ENCODE measurements around the gene CDK10.
A peak's percentile ranks its signal among the peaks of the same experiment; 100 is the strongest.

The CDK10 gene

DNA sequence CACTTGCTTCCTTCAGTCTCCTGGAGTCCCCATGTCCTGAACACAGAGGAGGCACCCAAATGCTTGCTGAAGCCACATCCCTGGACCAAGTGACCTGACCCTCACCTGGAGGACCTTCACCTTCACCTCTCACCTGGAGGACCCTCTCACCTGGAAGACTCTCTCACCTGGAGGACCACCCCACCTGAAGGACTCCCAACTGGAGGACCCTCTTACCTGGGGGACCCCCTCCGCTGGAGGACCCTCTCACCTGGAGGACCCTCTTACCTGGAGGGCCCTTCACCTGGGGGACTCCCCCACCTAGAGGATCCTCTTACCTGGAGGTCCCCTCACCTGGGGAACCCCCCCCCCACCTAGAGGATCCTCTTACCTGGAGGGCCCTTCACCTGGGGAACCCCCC is 573 bp upstream of the CDK10 start:
- Histone ChIP-seq H3F3A (ENCODE audit: insufficient read depth, low read length) (no peaks in the 10 kb centered on the region), H3K4me3 (ENCODE audit: low read length) (no peak overlapping the region)
- TF ChIP-seq, protein P1, sequence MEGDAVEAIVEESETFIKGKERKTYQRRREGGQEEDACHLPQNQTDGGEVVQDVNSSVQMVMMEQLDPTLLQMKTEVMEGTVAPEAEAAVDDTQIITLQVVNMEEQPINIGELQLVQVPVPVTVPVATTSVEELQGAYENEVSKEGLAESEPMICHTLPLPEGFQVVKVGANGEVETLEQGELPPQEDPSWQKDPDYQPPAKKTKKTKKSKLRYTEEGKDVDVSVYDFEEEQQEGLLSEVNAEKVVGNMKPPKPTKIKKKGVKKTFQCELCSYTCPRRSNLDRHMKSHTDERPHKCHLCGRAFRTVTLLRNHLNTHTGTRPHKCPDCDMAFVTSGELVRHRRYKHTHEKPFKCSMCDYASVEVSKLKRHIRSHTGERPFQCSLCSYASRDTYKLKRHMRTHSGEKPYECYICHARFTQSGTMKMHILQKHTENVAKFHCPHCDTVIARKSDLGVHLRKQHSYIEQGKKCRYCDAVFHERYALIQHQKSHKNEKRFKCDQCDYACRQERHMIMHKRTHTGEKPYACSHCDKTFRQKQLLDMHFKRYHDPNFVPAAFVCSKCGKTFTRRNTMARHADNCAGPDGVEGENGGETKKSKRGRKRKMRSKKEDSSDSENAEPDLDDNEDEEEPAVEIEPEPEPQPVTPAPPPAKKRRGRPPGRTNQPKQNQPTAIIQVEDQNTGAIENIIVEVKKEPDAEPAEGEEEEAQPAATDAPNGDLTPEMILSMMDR (IDR thresholded peaks at IDR 0.05; ENCODE audit: low read length) = no peak
- TF ChIP-seq EZH2phosphoT487 (IDR thresholded peaks at IDR 0.05; ENCODE audit: low read length) = no peak
- TF ChIP-seq EZH2 (optimal IDR thresholded peaks at IDR 0.05; ENCODE audit: low read depth, low read length) = no peak

DNA sequence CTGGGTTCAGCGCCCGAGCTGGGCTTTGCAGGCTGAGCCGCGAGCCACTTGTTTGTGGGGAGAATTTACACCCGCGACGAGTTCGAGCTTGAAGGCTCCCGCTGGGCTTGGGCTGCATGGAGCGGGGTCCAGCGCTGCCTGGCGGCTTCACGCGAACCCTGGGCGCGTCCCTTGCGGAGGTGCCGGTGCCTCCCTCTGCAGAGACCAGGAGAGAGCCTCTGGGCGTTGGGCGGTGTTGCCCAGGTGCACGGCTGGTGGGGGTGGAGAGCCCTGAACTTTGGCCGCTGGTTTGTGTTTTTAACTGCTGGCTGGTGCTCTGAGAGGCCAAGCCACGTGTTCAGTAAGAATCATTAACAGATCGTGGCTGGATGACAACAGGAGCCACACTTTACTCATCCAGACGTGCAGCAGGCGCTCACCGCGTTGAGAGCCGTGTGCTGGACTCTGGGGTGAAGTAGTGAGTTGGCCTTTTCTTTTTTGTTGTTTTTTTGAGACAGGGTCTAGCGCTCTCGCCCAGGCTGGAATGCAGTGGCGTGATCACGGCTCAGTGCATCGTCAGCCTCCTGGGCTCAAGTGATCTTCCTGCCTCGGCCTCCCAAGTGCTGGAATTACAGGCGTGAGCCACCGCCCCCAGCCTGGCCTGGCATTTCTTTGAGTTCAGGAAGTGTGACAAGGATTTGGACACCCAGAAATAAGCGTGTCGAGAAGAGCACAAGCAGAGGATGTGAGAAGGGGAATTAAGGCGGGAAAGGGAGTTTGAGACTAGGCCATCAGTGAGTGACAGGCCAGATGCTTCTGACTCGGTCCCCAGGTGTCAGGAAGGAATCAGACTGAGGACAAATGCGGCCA is 827 bp downstream of the CDK10 start:
- TF ChIP-seq EZH2phosphoT487 (IDR thresholded peaks at IDR 0.05; ENCODE audit: low read length) = no peak
- no peak for TF ChIP-seq EZH2 (optimal IDR thresholded peaks at IDR 0.05; ENCODE audit: low read depth, low read length)
- TF ChIP-seq, protein P1 (IDR thresholded peaks at IDR 0.05; ENCODE audit: low read length) = no peak
- Histone ChIP-seq H4K20me1 (ENCODE audit: insufficient read depth, low read length) (no peaks in the 10 kb centered on the region), H3K27ac (ENCODE audit: low read length) (peak overlapping the region; percentile 72), H3K9ac (ENCODE audit: low read length) (peak overlapping the region; percentile 83), H3K9me2 (replicated peaks; ENCODE audit: insufficient read depth, low read length) (no peaks in the 10 kb centered on the region), H3K79me2 (ENCODE audit: low read length) (peaks cover 4% of the 10 kb centered on the region), H3K9me3 (replicated peaks; ENCODE audit: insufficient read depth, low read length) (no peaks in the 10 kb centered on the region), H2AFZ (ENCODE audit: low read length) (0 out of 2 replicates have a peak overlapping the region, but pooled peaks have one; percentile 31), H3K4me1 (ENCODE audit: low read length) (no peaks in the 10 kb centered on the region), H3K4me2 (ENCODE audit: low read depth, low read length) (peak overlapping the region; percentile 68), H3K36me3 (replicated peaks; ENCODE audit: insufficient read depth, low read length) (no peaks in the 10 kb centered on the region), H3K27me3 (replicated peaks; ENCODE audit: insufficient read depth, low read length) (no peaks in the 10 kb centered on the region), H3K4me3 (ENCODE audit: low read length) (peak overlapping the region; percentile 75), H3F3A (ENCODE audit: insufficient read depth, low read length) (no peaks in the 10 kb centered on the region)
- peak; percentile 45 for DNase-seq

More for the DNA sequence above, 573 bp upstream of the CDK10 start:
- Histone ChIP-seq H3K27me3 (replicated peaks; ENCODE audit: insufficient read depth, low read length) (no peaks in the 10 kb centered on the region), H3K4me1 (ENCODE audit: low read length) (no peaks in the 10 kb centered on the region), H3K9me2 (replicated peaks; ENCODE audit: insufficient read depth, low read length) (no peaks in the 10 kb centered on the region), H2AFZ (ENCODE audit: low read length) (no peak overlapping the region), H3K9ac (ENCODE audit: low read length) (no peak overlapping the region), H3K27ac (ENCODE audit: low read length) (no peak overlapping the region), H3K79me2 (ENCODE audit: low read length) (peaks cover 4% of the 10 kb centered on the region), H3K9me3 (replicated peaks; ENCODE audit: insufficient read depth, low read length) (no peaks in the 10 kb centered on the region), H3K4me2 (ENCODE audit: low read depth, low read length) (no peak overlapping the region), H4K20me1 (ENCODE audit: insufficient read depth, low read length) (no peaks in the 10 kb centered on the region), H3K36me3 (replicated peaks; ENCODE audit: insufficient read depth, low read length) (no peaks in the 10 kb centered on the region)
- no peak for DNase-seq

DNA sequence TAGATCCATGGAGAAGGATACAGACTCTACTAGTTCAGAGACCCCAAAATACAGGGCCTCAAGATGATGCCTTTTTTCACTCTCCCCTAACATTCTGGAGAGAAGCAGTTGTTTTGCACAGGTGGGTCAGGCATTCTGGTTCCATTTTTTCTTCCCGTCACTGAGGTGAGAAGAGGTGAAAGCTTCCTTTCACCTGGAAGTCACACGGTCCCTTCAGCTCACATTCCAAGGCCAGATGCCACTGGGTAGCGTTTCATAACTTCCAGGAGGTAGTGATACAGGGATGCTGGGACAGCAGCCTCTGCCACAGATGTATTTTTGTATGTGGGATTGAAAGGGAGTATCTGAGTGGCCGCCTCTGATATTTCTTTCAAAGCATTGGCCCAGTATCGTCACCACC is 1.9 kb downstream of the CDK10 start:
- Histone ChIP-seq H3K27ac (ENCODE audit: low read length) (no peak overlapping the region), H3K4me3 (ENCODE audit: low read length) (no peak overlapping the region), H3K79me2 (ENCODE audit: low read length) (peaks cover 4% of the 10 kb centered on the region), H2AFZ (ENCODE audit: low read length) (no peak overlapping the region), H3K9me3 (replicated peaks; ENCODE audit: insufficient read depth, low read length) (no peaks in the 10 kb centered on the region), H3K4me1 (ENCODE audit: low read length) (no peaks in the 10 kb centered on the region), H3K4me2 (ENCODE audit: low read depth, low read length) (no peak overlapping the region), H3K36me3 (replicated peaks; ENCODE audit: insufficient read depth, low read length) (no peaks in the 10 kb centered on the region), H4K20me1 (ENCODE audit: insufficient read depth, low read length) (no peaks in the 10 kb centered on the region), H3F3A (ENCODE audit: insufficient read depth, low read length) (no peaks in the 10 kb centered on the region), H3K27me3 (replicated peaks; ENCODE audit: insufficient read depth, low read length) (no peaks in the 10 kb centered on the region), H3K9me2 (replicated peaks; ENCODE audit: insufficient read depth, low read length) (no peaks in the 10 kb centered on the region), H3K9ac (ENCODE audit: low read length) (no peak overlapping the region)
- TF ChIP-seq, protein P1 (IDR thresholded peaks at IDR 0.05; ENCODE audit: low read length) = no peak
- no peak for TF ChIP-seq EZH2phosphoT487 (IDR thresholded peaks at IDR 0.05; ENCODE audit: low read length)
- no peak for DNase-seq
